Uterus (tissue), 2 donors: ENCODE measurements around the gene ANKDD1A.

ENCODE experiments used
- CTCF ChIP-seq, 4 experiments: fragments of 200-600 bp in 2 of 4; fragments of 450-650 bp in 2 of 4; sonication (generic) in 2 of 4; IDR thresholded peaks; one replicate each; pipeline ENCODE4 v1.5.1; 2016 to 2019; ENCODE audit warnings: antibody characterized with exemption in 4 of 4, mild to moderate bottlenecking in 2 of 4, moderate library complexity in 1 of 4
- POLR2A ChIP-seq, 2 donors: fragments of 450-650 bp; IDR thresholded peaks; one replicate each; pipeline ENCODE4 v1.6.1; 2016; ENCODE audit warnings: antibody characterized with exemption in 2 of 2, mild to moderate bottlenecking in 1 of 2, moderate library complexity in 1 of 2

- TF ChIP-seq CTCF (IDR thresholded peaks at IDR 0.05) (no peak), POLR2A (IDR thresholded peaks at IDR 0.05) (no peak)
Measured at GRCh38 chr15:64909546-64909945, 2.2 kb upstream of the ANKDD1A start.
